GM04504 (cell line): Measurements from ENCODE around the gene NRXN3.

Source experiments
- DNase-seq: peaks from one replicate; pipeline ENCODE4 v3.0.0-alpha.2; 2012; ENCODE audit warnings: low read depth

Gene NRXN3

GRCh38 chr14:78319887-78320635 is 149.9 kb downstream of the NRXN3 start:
- DNase-seq = no peak

- DNase-seq = no peak
These were observed 154.2 kb downstream of the NRXN3 start for GRCh38 chr14:78324353-78324752.

- no peak for DNase-seq
These were observed 155.7 kb downstream of the NRXN3 start for GRCh38 chr14:78325911-78326310.

DNA sequence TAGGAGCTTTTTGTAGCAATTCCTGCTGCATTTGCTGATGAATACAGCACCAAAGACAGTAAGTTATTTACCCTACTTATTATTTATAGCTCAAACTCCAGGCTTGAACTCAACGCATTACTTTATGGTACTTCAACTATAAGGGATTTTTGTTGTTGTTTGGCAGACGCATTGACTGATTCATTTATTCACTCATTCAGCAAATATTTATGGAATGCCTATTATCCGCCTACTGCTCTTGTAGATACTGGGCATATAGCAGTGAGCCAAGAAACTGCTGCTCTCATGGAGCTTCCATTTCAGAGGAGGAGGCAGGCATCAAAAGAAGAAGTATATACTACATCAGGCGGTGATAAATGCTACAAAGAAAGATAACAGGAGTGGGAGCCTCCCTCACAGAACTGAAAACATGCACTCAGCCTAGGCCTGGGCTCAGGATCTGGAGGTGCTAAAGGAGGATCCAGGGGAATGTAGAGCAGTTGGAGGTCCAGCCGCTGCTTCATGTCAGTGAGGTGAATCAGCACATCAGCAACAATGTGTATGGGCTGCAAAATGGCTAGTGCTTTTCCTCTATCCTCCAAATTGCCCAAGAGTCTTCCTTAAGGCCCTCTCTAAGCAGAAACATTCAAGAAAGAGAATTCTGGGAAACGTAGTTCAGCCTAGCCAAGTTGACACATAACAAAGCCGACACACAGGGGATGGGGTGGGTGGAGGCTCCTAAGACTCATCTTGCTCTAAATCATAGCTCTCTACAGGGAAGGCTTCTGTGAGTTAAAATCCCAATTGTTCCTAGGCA is 157.5 kb downstream of the NRXN3 start:
- no peak for DNase-seq

- DNase-seq = no peak
These were observed 159.2 kb downstream of the NRXN3 start for GRCh38 chr14:78329371-78329770.

DNA sequence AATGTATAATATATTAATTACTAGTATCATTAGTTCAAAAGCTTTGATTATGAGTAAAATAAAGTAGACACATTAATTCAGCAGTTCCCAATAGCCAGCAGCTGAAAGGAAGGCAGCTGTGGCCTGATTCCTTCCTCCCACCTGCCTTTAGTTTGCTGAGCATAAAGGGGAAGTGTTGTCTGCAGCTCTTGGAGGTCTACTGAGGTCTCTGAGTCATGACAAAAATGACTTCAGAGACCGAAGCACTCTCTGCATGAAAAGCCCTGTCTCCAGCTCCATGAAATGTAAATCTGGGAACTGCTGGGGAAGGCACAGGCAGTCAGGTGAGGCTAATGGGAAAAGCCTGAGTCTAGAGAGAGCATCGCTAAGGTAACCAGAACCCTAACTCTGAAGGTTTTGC is 165.4 kb downstream of the NRXN3 start:
- no peak for DNase-seq

DNA sequence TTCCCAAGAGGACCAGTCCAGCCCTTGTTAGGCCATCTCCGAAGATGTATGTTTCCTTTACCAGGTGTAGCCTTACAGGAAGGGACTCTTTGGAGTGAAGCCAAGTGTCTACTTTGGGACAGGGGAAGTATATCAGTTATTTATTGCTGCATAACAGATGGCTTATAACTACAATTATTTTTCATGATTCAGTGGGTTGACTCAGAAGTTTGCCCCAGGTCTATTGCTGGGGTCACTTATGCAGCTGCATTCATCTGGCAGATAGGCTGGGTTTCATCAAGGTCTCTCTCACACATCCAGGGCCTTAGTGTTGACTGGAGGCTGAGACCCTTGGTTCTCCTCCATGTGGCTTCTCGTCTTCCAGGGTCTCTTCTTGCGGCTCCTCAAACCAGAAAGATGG is 170.1 kb downstream of the NRXN3 start:
- no peak for DNase-seq

- DNase-seq = no peak
These were observed 171.7 kb downstream of the NRXN3 start for GRCh38 chr14:78341827-78342389.

- no peak for DNase-seq
These were observed 172.7 kb downstream of the NRXN3 start for GRCh38 chr14:78342879-78343278.

- DNase-seq = no peak
These were observed 174.1 kb downstream of the NRXN3 start for GRCh38 chr14:78344290-78344689.

DNA sequence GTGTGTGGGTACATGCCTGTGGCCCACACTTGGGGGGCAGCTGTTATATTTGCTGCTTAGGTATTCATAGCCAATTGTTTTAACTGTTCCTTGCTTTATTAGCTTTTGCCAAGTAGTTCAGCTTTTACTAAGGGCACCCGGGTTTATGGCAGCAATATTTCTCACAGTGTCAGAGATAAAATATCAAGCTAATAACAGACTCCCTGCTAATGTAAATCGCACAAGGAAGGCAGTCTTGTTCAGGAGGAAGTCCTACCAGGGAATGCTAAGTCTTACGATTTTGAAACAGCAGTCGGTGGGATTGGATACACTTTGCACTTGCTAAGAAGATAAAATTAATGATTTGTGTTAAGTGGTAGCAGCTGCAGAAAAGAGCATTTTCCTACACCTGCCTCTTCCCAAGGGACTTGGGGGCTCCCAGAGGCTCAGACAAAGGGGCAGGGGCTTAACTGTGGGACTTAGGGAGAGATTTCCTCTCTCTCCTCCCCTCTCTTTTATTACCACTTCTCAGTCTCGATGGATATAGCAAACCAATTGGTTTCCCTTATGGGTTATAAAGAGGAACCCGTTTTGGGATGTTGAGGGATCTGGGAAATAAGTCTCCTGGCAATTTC is 175.1 kb downstream of the NRXN3 start:
- DNase-seq = no peak

DNA sequence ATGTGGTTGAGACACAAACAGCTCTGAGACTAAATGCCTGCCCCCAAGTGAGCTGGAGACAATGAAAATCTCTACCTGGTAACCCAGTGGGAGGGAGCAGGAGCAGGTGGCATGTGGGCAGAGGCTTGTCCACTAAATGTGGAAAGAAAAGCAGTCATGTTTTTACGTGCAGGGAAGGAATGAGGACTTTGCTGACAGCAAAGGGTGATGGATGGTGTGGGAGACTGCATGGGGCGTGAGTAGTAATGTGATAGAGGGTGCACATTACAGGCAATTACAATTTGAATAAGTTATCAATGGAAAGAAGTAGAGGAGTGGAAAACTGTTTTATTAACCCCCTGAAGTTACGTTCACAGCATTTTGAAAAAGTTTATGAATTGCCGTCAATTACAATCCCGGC is 176.6 kb downstream of the NRXN3 start:
- DNase-seq = no peak

DNA sequence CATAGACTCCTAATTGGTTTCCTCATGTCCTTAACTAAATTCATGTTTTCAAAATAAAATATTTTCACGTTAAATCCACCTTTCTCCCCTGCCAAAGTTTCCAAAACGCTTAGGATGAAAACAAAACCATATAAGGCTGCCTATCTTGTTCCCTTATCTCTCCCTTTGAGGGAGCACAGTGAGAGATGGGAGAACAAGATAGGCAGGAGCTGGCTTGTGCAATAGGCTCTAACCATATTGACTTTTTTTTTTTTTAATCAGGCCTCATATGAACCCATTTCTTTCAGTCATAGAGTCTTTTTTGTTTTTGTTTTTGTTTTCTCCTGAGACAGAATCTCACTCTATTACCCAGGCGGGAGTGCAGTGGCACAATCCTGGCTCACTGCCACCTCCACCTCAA is 184.9 kb downstream of the NRXN3 start:
- DNase-seq = no peak

DNA sequence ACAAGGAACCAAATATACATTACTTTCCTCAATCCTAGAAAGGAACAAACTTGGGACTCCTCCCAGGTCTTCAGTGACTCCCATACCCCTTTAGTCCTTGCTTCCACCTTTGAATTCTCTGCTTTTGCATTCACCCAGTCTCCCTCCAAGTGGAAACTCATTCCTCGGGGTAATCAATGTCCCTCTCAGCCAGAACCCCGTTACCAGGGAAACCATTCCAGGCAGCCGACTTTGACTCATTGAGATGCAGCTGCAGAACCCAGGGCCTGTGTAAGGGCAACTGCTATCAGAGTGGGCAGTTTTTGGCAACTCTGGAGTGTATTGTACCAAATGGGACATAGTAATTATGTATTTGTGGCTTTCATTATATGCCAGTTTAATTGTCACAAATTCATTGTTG is 186.2 kb downstream of the NRXN3 start:
- DNase-seq = no peak

- DNase-seq = no peak
These were observed 188.4 kb downstream of the NRXN3 start for GRCh38 chr14:78358591-78358990.

DNA sequence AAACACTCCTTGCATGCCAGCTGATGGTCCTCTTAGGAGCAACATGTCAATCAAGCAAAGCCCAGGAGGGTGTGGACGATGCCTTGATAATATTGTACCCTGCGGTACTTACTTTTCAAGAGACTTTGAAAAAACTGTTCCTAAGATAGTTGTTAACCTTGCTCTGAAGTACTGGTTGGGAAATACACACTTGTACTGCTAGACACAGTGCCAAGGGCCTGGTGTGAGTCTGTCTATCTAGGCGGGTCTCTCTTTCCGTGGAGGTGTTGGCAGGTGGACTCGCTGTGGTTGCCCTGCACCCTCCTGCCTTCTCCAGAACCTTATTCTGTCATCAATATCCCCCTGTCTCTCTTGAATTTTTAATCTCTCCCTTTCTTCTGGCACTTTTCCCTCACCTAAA is 189.4 kb downstream of the NRXN3 start:
- no peak for DNase-seq

DNA sequence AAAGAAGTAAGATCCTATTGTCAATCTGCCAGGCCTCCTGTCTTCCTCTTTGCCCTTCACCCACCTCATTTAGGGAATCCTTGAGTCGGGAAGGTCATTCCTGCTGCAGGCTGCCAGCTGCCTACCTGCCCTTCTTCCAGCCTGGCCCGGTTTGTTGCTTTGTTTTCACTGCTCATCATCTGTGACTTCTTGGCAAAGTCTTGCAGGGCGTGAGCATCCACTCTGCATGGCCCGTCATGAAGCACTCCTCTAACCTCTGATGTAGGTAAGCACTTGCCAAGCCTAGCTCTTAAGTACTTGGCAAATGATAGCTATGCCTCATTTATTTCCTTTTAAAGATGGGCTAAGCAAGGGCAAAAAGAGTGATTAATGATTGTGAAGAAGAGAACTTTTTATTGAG is 192.8 kb downstream of the NRXN3 start:
- DNase-seq = no peak

GRCh38 chr14:78367355-78367754 is 197.2 kb downstream of the NRXN3 start:
- no peak for DNase-seq

DNA sequence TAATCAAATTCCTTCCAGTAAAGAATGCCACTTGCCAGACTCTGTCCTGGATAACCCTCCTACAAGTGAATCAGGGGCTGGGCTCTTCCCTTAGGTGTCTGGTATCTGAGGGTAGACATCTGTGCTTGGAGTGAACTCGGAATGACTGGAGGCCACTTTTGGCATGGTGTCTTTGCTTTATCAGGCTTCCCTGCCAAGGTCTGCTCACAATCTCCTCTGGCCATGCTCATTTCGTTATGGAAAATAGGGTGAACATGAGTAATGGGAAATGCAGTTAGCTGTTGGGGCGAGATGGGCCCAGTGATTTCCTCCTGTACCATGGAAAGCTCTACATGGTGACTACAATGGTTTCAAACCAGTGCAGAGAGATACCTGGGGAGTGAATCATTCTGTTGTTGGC is 212.9 kb downstream of the NRXN3 start:
- DNase-seq = no peak

DNA sequence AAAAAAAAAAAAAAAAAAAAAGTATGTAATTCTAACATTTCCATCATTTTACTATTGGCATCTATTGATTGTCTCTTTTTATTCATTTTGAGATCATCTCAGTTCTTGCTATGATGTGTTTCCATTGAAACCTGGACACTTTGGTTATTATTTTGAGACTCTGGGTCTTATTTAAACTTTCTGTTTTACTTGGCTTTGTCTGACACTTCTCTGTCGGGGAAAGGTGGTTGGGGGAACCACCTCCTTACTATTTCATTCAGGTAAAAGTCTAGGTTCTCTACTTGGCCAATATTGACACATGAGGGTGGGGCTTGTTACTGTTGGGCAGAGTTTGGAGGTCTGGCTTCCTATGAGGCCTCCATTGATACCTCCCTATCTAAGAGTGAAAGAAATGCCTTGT is 228.0 kb downstream of the NRXN3 start:
- no peak for DNase-seq

- no peak for DNase-seq
These were observed 229.2 kb downstream of the NRXN3 start for GRCh38 chr14:78399316-78399889.

GRCh38 chr14:78401866-78402265 is 231.7 kb downstream of the NRXN3 start:
- DNase-seq = no peak
